CD4-positive, alpha-beta T cell treated with Interleukin-21 for 1 hour (primary cell): ENCODE measurements around the gene ALPG.
"Not testable (repeated sequence)": the region's sequence is repeated elsewhere in the genome, so short reads cannot be mapped to it uniquely, and the experiment has no call there.

Experiments used
- DNase-seq: peaks from one replicate; pipeline ENCODE4 v3.0.0-alpha.2; 2020

Gene ALPG

DNA sequence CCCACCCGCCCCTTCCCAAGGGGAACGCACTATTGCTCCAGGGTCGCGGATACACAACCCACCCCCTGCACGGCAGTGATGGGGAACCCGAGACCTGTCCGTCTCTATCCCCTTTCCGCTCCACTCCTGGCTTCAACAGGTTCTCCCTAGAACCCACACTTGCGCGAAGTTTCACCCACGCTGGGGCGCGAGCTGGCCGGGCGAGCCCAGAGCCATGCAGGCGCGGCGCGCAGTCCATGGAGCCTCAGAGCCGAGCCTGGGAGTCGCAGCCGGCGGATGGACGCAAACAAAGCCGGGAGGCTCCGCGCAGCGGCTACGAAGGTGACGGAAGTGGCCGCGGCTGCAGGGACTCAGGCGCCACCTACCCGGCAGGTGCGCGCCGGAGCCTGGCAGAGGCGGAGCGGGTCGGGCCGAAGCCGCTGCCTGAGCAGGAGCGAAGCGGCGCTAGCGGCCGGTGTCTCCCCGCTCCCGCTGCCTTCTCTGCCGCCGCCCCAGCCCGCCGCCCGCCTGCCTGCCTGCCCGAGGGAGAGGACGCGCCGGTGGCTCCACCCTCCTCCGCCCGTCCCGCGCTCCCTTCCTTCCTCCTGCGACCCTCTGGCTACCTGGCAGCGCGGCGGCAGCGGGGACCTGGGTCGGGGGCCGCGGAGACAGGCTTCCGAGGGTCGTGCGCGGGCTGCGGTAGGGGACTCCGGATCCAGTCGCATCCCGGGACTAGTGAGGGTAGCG is 14.0 kb downstream of the ALPG start:
- DNase-seq, result peak; percentile 4

DNA sequence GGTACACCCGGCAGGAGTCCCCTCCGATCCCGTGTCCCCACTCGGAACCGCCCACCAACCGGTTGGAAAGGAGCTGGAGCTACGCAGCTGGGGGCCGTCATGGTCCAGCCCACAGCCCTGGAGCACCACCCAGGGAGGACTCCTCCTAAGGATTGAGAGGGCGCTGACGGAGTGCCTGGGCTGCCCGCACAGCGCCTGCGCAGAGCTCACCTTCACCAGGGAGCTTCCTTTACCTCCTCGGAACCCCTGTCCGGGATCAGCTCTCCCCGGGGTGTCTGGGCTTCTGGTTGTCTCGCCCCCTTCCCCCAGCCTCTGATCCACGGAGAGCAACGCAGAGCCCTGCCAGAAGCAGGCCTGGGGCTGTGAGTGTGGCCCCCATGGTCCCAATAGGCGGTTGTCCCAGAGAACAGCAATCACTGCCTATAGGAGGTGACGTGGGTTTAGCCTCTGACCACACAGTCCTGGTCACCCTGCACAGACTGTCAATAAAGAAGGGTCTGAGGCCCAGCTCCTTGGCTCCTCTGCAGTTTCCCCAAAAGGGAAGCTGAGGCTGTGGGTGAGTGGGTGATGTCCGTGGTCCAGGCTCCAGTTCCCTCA is 14.6 kb downstream of the ALPG start:
- DNase-seq, result no peak

DNA sequence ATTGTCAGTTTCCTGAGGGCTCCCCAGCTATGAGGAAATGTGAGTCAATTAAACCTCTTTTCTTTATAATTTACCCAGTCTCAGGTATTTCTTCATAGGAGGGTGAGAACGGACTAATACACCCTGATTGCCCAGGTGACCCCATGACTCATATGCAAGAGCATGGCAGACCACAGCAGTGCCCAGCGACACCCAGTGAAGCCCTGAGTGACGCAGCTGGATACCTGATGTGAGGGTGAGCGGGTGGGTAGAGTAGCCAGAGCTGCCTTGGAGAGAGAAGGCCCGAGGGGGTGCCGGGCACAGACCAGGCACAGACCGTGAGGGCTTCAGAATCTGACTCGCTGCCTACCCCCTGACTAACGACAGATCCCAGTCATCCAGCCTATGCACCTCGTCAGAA is 15.4 kb downstream of the ALPG start:
- no peak for DNase-seq

DNA sequence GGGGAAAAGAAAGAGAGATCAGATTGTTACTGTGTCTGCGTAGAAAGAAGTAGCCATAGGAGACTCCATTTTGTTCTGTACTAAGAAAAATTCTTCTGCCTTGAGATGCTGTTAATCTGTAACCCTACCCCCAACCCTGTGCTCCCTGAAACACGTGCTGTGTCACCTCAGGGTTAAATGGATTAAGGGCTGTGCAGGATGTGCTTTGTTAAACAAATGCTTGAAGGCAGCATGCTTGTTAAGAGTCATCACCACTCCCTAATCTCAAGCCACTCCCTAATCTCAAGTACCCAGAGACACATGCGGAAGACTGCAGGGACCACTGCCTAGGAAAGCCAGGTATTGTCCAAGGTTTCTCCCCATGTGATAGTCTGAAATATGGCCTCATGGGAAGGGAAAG is 16.4 kb downstream of the ALPG start:
- not testable (repeated sequence) for DNase-seq

DNA sequence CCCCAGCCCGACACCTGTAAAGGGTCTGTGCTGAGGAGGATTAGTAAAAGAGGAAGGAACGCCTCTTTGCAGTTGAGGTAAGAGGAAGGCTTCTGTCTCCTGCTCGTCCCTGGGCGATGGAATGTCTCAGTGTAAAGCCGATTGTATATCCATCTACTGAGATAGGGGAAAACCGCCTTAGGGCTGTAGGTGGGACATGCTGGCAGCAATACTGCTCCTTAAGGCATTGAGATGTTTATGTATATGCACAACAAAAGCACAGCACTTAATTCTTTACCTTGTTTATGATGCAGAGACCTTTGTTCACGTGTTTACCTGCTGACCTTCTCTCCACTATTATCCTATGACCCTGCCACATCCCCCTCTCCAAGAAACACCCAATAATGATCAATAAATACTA is 16.8 kb downstream of the ALPG start:
- DNase-seq, result not testable (repeated sequence)

DNA sequence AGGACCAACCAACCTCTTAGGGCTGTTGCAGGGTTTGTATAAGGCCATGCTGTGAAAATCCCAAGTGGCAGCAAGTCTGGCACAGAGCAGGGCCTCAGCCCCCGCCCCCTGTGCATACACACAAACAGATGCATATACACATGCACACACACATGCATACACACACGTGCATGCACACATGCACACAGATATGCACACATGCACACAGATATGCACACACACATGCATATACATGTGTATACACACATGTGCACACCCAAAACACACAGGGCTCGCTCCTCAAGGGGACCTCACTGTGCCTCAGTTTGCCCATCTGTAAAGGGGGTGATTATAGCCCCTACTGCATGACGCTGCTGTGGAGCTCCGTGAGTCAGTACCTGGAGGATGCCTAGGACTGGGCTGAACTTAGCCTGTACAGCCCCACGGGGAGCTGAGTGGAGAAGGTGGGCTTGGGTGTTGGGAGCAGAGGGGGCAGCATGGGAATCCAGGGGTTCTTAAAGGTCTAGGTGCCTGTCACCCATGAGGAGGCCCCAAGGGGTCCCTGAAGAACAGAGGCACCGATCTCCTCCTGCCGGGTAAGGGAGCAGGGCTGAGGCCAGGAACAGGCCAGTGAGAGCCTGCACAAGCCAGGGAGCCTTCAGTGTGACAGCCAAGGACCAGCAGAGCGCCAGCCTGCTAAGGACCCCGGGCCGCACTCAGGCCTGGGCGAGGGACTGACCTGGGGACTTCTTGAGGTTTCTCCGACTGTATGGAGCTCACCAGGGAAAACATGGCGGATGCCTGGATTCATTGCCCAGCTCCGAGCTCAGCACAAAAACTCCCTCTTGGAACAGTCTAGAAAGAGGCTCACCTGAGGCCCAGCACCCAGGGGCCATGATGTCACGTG is 25.3 kb downstream of the ALPG start:
- DNase-seq, result no peak

DNA sequence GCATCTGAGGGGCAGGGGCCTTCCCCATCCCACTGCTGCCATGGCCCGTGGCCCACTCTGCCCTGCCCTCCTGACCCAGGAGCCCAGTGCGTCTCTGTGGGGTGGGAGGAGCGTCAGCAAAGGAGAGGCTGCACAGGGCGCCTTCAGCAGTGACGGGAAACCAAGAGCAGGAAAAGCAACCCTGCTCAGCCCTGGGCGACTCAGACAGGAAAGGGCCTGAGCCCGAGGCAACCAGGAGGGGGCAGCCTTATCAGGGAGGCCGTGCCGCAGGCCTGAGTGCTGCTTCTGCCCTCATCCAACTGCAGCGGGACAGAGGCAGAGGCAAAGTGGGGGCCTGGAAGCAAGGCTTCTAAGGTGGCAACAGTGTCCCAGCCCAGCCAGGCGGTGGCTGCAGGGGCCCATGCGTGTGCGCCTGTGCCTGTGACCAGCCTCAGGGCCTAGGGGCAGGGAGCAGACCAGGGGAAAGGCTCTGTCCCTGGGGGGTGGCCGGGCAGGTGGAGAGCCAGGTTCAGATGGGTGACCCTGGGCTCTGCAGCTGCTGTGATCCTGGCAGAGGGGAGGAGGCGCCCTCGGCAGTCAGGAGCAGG is 26.0 kb downstream of the ALPG start:
- DNase-seq, result no peak

DNA sequence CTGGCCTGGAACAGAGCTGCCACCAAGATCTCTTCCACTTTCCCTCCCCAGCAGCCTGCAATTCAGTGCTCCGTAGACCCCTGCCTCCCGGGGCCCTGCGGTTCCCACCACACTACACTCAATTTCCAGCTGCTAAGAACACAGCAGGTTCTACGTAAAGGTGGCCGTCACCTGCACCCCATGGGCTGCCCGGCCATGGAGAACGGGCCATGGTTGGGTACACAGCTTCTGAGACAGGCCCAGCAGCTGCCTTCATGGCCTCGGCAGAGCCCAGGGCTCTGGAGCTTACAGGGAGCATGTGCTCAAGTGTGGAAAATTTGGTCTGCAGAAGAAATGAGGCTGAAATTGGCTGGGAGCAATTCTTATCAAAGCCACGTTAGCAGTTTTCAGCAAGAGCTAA is 27.0 kb downstream of the ALPG start:
- not testable (repeated sequence) for DNase-seq

DNA sequence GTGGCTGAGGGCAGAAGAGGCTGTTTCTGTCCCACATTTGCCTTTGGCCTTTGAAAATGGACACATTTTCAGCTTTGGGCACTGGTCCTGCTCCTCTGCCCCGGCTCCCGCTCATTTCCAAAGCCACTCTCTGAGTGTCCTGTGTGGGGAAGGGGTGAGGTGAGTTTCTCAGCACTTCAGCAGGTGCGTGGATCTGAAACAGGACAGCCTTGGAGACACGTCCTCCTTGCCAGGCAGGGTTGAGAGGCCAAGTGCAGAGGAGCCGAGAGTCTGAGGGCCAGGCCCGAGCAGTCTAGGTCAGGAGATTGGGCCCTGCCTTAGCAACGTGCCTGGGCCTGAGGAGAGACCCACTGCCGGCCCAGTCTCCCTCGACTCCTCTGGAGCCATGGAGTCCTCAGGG is 27.4 kb downstream of the ALPG start:
- no peak for DNase-seq

DNA sequence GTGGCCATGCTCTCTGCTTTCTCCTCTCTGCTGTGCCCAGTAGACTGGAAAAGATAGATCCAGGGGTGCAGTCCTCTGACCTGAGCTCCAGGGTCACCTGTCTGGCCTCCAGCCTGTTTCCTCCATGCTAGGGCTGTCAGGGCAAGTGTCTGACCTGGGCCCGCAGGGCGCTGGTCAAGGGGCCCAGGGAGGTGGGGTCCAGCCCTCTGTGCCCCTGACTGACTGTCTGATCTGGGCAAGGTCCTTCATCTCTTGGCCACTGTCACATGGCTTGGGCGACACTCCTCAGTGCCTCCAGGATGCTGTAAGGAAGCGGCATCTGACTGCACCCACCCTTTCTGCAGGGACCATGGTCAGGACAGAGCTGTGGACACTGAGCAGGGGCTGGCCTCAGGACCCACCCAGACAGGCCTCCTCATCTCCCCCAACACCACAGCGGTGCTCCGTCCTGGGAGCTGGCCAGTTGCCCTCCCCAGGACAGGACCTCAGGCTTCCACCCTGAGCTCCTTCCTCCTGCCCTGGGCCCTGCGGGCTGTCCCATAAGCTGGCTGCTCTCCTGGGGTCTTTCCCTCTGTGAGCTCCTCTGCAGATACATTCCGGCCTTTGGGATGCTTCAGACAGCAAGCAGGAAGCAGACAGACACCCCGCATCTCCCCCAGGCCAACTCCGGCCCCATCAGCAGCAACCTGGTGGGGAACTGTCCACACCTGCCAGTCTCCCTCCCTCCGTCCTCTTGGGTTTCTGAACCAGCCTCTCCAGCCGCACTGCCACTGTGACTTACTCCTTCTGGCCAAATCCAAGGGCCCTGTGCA is 28.1 kb downstream of the ALPG start:
- DNase-seq, result no peak

DNA sequence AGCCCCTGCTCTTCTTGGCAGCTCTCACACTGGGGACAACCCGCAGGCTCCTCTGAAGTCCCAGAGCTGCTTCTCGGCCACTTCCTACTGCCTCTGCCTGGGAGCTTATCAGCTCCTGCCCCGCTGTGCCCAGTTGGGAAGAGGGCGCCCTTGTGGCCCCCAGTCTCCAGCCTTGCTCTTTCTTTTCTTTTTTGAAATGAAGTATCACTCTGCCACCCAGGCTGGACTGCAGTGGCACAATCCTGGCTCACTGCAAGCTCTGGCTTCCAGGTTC is 28.7 kb downstream of the ALPG start:
- DNase-seq, result no peak

DNA sequence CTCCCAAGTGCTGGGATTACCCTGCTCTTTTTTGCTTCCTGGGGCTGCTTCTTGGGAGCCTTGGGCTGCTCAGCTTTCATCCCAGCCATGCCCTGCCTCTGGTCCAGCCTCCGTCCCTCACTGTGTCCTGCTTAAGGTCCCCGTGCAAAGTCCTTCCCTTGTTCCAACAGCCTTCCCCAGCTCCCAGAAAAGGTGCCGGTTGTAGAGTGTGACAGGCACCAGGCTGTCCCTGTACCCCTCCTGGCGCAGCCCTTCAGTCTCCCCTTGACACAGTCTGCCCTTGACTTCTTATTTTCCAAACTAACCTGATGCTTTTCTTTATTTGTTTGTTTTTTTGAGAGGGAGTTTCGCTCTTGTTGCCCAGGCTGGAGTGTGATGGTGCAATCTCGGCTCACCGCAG is 29.2 kb downstream of the ALPG start:
- DNase-seq, result no peak

DNA sequence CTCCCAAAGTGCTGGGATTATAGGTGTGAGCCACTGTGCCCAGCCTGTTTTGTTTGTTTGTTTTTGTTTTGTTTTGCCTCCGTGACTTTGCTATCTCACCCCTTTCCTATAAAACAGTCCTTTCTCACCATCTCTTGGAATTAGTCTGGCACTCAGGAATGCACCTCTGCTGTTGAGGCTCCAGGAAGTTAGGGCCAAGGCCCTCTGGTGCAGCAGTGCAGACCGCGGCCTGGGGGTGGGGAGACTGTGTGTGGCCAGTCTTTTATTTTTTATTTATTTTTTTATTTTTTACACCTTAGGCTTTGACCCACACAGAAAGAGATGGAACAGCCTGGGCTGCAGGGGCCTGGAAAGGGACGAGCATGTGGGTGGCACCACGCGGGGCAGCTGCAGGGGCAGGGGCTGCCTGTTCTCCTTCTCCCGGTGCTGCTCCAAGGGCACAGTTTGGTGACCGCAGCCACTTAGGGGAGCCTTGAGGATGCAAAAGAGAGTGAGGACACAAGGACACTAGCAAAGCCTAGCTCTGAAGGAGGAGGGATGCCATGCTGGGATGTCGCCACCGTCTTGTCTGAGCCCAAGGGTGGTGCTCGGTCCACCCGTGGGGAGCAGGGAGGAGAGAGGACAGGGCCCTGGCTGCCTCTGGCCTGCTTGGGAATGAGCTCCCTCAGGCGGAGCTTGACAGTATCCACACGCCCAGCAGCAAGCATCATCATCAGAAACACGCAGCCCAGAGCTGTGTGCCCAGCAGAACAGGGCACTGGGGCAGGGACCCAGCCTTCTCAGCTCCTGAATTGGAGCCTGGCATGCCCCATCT is 29.9 kb downstream of the ALPG start:
- no peak for DNase-seq

DNA sequence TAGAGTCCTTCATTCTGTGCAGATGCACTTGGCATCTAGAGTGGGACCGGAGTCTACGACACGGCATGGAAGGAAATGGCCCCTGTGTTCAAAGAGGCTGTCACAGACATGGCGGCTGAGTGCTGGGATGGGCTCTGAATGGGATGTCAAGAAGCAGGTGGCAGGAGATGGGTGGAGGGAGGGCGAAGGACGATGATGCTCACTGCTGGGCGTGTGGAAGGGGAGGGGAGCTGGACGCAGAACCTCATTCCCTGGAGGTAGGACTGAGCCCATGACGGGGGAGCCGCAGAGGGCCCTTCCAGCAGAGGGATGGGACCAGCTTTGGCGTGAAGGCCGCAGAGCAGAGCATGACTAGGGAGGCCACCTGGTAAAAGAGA is 30.5 kb downstream of the ALPG start:
- no peak for DNase-seq

DNA sequence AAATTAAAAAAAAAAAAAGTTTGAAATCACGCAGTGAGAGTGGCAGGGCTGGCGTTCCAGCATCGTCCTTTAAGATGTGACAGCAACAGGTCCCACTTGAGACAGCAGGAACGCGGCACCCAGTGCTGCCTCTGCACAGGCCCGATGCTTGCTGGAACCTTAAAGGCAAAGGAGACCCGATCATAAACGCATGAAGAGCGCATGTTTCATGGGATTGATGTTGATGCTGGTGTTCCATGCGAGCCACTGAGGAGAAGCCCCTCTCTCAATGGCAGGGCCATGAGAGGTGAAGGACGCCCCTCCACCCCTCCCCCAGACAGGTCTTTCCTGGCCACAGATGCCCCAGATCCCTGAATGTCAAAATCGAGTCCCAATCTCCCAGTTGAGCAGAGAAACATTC is 31.4 kb downstream of the ALPG start:
- no peak for DNase-seq

DNA sequence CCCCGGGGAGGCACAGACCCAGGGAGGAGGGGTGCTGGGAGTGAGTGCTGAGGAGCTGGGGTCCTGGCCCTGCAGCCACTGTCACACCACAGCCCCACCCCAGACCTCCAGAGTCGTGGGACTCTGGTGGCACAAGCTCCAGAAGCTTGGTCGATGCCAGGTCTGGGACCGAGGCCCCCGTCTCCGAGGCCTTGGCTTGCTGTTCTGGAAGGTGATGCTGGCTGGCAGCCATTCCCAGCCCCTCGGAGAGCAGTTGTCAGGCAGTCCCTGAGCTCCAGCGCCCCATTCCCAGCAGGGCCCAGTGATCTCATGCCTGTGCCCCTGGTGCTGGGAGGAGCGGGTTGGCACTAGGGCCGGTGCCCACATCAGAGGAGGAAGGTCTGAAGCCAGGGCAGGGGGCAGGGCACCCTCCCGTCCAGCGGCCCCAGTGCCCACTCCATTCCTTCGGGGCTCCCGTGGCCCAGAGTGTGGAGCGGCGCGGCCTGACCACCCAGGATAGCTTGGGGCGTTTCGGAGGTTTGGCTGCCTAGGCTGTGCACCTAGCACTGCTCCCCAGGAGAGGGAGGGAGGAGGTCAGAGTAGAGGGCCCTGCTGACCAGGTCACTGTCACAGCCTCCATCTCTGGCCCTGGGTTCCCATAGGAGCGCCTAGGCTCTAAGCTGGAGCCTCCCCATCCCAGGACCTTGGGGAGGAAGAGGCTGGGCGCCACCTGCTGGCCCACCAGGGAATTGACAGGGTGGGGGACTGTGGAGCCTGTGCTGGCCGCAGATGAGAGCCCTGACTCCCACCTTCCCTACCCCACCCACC is 32.5 kb downstream of the ALPG start:
- peak; percentile 39 for DNase-seq

DNA sequence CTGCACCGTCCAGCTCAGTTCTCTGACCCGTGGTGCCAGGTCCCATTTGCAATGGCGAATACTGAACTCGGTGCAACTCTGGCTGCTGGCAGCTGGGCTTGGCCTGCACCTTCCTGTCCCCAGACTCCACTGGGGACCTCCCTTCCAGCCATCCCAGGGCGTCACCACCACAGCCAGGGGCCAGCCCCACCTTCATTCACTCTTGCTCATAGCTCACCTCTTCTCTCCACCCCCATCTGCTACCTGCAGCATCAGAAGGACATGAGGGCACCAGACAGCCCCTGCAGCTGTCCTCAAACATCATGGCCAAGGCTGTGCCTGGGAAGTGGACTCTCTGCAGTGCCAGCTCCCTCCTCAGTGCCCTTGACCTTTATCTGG is 33.1 kb downstream of the ALPG start:
- no peak for DNase-seq

DNA sequence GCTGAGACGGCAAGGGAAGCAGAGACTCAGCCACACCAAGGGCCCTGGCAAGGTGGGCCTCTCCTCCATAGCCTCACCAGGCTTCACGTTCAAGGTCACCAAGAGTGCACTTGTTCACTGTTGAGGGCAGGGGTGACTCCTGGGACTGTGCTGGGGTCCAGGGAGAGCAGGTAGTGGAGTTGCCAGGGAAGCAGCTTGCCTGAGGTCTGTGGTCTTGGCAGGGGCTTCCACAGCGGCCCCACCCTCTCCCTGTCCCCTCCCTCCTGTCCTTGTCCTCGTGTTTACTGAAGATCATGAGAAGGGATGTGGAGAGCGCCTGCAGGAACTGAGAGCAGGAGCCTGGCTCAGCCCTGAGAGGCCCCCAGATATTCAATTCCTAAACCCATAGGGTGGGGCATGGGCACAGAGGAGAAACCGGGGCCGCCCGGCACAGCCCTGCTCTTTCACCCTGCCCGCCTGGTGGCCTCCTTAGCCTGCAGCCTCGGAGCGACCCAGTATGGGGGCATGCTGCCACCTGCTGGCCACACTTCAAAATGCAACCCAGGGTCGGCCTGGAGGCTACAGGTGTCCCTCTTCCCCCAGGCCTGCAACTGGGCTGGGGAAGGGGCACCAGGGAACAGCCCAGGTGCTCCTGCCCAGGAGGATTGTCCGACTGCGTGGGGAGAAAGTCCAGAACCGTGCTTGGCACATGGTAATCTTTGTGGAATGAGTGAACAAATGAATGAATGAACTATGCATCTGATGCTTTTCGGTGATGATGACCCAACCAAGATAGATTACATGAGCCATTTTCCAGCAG is 33.8 kb downstream of the ALPG start:
- peak; percentile 83 for DNase-seq

DNA sequence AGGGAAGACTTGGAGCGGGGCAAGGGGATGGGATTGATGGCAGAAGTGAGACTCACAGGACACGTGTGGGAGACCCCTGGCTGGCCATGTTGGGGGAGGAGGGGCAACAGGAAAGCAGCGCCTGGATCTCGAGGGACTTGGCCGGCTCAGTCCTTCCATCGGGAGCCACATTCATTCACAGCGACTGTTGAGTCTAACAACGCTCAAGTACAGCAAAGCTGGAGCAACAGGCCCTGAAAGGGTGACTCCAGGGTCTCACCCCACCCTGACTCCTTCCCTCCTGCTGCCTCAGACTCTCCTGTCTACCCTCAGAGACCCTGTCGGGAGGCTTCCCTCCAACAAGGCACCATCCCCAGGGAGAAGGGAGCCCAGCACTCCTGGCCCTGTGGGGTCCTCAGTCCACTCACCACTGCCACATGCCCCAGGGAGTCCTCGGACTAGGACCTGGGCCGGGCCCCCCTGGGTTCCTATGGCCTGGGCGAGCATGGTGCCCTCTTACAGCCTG is 34.6 kb downstream of the ALPG start:
- DNase-seq, result no peak

DNA sequence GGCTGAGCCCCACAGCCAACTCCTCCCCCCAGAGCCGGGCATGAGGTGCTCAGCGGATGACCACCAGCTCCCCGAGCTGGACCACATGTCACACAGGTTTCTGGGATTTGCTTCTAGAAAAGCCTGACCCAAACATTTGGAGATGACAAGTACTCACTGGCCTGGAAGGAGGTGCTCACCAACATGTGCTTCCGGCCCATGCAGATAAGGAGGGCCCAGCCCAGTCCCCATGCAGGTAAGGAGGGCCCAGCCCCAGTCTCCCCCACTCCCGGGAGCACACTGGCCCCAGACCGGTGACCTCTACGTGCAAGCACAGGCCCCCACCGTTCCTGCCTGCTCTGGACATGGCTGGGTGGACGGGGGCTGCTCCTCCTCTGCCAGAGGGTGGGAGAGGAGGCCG is 35.3 kb downstream of the ALPG start:
- not testable (repeated sequence) for DNase-seq
